ENCODE data around the gene SEC14L1. TPM values are rescaled to one million over a fixed set of nuclear protein-coding genes. Genes with fewer than 3 reads are reported as not detected.
A peak's percentile ranks its signal among the peaks of the same experiment; 100 is the strongest.

The SEC14L1 gene
- total RNA-seq, 1 donor from 2014 or later, result 144 TPM

DNA sequence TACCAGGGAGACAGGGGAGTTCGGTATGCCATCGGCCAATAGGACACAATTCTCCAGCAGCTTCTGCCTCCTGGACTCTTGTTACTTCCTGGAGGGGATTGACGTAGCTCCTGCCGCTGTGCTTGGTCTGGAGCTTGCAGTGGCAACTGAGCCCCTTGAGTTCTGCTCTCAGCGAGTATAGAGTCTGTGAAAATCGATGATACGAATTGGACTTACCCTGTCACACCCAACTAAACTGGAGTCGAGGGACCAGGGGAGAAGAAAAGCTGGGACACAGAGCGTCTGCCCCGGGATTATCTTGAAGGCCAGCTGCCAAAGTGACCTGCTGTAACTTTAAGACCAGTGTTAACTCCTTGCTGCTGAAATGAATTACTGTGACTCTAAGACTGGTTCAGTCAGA, 22.2 kb downstream of the SEC14L1 start:
- TF ChIP-seq, protein P1, sequence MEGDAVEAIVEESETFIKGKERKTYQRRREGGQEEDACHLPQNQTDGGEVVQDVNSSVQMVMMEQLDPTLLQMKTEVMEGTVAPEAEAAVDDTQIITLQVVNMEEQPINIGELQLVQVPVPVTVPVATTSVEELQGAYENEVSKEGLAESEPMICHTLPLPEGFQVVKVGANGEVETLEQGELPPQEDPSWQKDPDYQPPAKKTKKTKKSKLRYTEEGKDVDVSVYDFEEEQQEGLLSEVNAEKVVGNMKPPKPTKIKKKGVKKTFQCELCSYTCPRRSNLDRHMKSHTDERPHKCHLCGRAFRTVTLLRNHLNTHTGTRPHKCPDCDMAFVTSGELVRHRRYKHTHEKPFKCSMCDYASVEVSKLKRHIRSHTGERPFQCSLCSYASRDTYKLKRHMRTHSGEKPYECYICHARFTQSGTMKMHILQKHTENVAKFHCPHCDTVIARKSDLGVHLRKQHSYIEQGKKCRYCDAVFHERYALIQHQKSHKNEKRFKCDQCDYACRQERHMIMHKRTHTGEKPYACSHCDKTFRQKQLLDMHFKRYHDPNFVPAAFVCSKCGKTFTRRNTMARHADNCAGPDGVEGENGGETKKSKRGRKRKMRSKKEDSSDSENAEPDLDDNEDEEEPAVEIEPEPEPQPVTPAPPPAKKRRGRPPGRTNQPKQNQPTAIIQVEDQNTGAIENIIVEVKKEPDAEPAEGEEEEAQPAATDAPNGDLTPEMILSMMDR (IDR thresholded peaks at IDR 0.05), result no peak
- intact Hi-C loops (cut with DNase I), result no loop called here
- Histone ChIP-seq H3K27me3 (no peaks in the 10 kb centered on the region), H3K36me3 (no peaks in the 10 kb centered on the region), H3K9me3 (peaks cover 8% of the 10 kb centered on the region), H3K27ac (peak overlapping the region; percentile 45), H3K4me1 (peaks cover 52% of the 10 kb centered on the region), H3K4me3 (no peak overlapping the region)
- ATAC-seq, result no peak
- DNase-seq, result no peak

DNA sequence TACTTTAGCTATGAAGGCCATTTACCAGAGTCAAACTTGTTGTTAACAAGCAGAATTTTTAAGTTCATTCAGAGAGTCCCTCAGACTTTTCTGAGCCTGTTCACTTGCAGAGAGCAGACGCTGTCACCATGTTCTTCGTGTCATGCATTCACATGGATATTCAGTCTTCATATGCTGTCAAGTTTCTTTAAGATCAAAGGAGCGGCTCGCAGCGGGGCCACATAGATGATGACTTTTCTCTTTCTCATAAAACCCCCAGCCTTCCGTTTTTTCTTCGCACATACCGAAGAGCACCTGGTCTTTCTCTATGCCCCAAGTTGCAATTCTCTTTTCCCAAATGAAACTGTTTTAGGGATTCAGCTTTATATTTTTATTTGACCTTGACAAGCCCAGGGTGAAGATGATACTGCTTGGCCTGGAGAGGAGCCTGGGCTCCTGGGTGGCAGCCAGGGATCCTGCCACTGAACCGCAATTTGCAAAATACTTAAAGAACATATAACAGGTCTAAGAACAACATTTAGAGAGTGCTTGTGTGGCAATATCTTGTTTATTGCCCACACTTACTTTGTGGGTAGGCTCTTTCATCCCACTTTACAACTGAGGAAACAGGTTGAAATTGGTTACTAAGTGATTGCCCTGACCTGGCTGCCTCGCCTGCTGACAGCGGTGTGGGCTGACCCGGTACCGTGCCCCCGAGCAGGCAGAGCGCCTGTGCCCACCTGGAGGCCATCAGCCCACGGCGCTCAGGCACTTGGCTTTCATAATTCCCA, 22.9 kb downstream of the SEC14L1 start:
- Histone ChIP-seq H3K9me3 (peaks cover 14% of the 10 kb centered on the region), H3K27me3 (no peaks in the 10 kb centered on the region), H3K4me1 (peaks cover 51% of the 10 kb centered on the region), H3K4me3 (no peak overlapping the region), H3K27ac (peak overlapping the region; percentile 45), H3K36me3 (no peaks in the 10 kb centered on the region)
- intact Hi-C loops (cut with DNase I), result no loop called here
- TF ChIP-seq, protein P1 (IDR thresholded peaks at IDR 0.05), result no peak
- no peak for DNase-seq
- ATAC-seq, result peak; percentile 49

DNA sequence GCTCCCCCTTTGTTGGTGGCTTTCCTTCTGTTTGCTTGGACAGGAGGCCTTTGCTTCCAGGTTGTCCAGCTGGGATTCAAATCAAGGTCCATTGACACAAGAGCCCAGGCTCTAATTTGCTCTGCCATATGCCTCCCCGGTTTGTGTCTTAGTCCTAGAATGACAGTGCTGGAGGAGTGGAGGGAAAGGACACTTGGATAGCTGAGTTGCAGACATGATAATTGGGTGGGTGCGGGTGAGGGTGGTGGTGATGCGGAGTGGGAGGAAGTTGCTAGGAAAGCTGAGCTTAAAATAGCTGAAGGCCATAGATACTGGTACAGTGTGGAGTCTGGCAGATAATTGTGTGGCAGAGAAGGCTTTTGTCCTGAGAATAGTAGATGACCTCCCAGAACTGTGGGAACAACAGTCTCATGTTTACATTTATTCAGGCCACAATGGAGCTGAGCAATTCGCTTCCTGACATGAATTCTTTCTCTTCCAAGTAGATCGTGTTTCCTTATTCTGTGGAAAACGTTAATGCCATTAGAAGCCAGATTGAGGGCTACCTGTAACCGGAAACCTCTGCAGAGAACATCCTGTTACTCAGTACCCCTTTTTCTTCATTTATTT, 23.8 kb downstream of the SEC14L1 start:
- peak overlapping the region; percentile 45 for H3K27ac ChIP-seq
- no peak for DNase-seq
- TF ChIP-seq, protein P1 (IDR thresholded peaks at IDR 0.05), result no peak

DNA sequence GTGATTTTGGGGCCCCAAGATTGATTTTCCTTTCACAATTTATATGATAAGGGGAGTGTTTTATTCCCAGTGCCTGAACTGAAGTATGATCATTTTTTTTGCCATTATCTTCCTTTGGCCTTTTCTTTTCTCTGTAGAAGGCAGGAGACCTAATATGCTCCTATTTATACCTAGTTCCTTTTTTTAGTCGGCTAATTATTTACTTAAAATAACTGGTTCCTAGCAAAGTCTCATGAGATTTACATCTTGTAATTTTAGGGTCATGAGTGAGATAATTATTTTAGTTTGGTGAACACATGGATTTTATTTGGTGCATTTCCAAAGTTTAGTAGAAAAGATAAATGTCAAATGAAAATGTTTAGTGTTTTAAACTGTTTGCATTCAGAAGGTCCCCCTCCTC, 24.8 kb downstream of the SEC14L1 start:
- H3K27me3 ChIP-seq, result no peaks in the 10 kb centered on the region
- TF ChIP-seq, protein P1 (IDR thresholded peaks at IDR 0.05), result no peak
- no peak overlapping the region for H3K4me3 ChIP-seq
- intact Hi-C loops (cut with DNase I), result no loop called here
- H3K36me3 ChIP-seq, result no peaks in the 10 kb centered on the region
- H3K9me3 ChIP-seq, result peaks cover 14% of the 10 kb centered on the region
- ATAC-seq (no peak), DNase-seq (no peak)
- H3K4me1 ChIP-seq, result peaks cover 41% of the 10 kb centered on the region
- peak overlapping the region; percentile 14 for H3K27ac ChIP-seq

More for the DNA sequence above, 23.8 kb downstream of the SEC14L1 start:
- Histone ChIP-seq H3K4me3 (no peak overlapping the region), H3K36me3 (no peaks in the 10 kb centered on the region), H3K9me3 (peaks cover 14% of the 10 kb centered on the region), H3K4me1 (peaks cover 50% of the 10 kb centered on the region), H3K27me3 (no peaks in the 10 kb centered on the region)
- peak; percentile 66 for ATAC-seq
- intact Hi-C loops (cut with DNase I), result no loop called here

DNA sequence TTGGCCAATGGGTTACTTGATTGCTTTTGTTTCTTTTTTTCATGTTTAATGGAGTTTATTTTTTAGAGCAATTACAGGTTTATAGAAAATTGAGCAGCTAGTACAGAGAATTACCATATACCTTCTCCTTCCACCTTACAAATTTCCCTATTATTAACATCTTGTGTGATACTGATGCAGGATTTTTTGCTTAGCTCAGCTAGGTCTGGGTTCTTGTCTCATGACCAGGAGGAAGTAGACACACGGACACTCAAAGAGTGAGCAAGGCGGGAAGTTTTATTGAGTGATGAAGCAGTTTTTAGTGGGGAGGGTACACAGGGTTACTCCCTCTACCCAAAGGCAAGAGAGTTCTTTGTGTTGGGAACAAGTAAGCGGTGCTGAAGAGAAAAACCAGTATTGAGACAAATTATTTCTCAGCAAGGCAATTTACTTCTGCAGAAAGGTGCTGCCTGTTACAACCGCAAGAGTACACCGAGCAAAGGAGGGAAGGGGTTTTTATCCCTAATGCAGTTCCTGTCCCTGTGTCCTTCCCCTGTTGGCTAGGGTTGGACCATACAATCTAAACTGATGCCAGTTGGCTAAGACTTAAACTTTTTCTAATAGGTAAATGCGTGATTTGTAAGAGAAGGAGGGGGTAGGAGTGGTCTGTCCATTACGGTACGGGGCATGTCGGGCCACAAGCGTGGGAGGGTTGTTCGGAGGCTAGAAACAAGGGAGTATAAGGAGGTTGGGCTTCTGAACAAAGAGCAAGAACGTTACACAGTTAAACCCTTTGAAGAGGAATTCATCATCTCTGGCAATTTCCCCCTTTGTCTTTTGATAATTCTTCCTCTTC, 26.9 kb downstream of the SEC14L1 start:
- Histone ChIP-seq H3K27ac (no peak overlapping the region), H3K36me3 (no peaks in the 10 kb centered on the region), H3K27me3 (no peaks in the 10 kb centered on the region), H3K9me3 (peaks cover 14% of the 10 kb centered on the region), H3K4me3 (no peak overlapping the region), H3K4me1 (peaks cover 39% of the 10 kb centered on the region)
- ATAC-seq (no peak), DNase-seq (no peak)
- intact Hi-C loops (cut with DNase I), result no loop called here
- TF ChIP-seq, protein P1 (IDR thresholded peaks at IDR 0.05), result no peak

All from upper lobe of right lung (tissue), 1 donor.